ENCODE data around the gene AIFM1.

AIFM1 gene

DNA sequence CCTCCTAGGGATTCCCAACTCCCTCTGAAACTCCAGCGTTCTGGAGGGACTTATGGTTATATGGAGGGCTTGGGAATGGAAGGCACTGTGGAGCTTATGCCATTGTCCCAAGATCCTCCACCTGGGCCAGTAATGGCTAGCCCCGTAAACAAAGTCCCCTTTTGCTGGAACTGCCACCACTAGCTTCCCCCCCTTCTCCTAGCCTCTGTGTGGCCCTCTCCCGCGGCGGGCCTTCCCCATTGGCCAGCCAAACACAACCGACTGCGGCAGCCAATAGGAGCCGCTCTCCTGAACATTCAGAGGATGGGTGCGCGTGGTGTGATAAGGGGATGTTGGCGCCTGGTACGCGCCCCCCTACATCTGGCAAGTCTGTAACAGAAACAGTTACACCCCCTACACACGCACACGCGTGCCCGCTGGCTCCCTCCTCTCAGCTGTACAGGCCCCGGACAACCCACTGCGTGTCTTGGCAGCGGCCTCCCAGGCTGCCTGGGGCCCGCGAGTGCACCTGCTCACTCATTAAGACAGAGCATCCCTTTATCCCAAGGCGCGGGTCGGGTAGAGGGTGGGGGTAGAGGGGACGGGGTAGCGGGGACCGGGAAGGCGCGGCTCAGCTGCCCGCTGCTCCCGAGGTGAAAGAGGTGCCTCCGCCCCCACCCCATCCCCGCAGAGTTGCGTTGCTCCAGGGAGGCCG lies 5.3 kb upstream of the AIFM1 start:
- peak; percentile 34 for DNase-seq (ENCODE audit: low read depth)

GRCh38 chrX:130167040-130167439 lies 1.4 kb upstream of the AIFM1 start:
- DNase-seq (ENCODE audit: low read depth) = no peak

DNA sequence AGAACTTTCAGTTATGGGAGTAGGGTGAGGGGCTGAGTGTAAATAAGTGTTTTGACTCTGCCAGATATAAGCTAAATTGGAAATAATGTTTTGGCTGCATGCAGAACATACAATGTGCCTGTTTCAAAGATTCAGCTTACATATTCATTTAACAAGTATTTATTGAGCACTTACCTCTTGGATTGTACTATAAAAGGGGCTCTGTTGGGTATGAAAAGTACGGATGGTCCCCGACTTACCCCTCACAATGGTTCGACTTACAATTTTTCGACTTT lies 799 bp upstream of the AIFM1 start:
- DNase-seq (ENCODE audit: low read depth) = no peak

DNA sequence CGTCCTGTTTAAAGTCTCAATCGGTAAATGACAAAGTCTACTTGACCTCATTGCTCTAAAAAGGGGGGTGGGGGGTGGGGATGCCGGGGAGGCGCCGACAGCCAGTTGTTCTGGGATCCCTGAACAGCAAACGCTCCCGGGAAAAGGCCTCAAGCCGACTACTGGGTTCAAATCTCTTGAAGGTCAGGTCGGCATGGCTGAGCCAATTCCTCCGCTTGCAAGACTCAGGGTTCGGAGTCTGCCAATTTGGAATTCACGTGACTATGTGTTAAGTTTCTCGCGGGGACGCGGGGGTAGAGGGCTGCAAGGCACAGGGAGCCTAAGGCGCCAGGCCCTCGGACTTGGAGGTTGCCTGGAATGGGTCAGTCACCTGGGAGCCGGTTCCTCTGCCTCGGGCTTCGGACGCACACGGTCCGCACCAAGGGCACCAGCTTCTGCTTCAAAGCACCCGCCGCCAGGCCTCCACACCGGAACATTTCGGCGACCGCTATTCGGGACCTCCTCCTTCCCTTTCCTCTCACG lies 399 bp downstream of the AIFM1 start:
- no peak for DNase-seq (ENCODE audit: low read depth)

DNA sequence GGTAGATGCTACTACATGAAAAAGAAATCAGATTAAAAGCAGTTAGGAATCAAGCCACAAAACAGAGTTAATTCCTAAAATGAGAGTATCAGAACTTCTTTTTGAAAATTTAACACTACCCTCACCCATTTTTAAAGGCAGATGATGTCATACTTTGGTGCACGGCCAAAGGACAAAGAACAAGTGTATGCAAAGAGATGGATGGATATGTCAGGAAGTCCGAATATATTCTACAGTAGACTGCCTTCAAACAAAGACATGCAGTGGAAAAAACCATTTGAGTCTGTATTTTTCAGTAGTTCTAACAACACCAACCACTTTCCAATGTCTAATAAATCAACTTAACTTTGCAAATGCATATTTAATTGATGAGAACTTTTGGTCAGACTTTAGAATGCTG lies 2.2 kb downstream of the AIFM1 start:
- no peak for DNase-seq (ENCODE audit: low read depth)

DNA sequence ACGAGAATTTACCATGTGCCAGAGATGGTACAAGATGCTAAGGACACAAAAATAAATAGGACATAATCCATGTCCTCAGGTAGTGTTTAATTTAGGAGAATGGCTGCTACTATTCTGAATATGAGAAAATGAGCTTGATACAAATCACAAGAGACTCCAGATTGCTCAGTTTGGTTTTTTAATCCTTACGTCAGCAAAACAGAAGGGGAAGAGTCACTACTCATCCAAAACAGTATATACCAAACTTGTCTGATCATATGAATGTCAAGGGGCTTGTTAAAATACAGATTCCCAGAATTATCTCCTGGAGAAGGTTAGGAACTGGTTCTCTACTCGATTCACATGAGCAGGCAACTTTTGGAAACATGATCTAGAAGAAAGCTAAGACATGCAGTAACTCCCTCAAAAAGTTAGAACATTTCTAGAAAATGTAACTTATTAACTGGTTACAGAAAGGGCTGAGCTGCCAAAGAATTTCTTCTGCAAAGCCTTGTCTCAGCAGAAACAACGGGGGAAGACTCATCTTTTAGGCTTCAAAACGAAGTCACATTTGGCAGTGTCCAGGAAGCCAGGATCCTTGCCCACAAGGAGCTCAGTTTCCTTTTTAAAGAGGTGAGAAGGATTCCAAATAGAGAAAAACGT lies 3.4 kb downstream of the AIFM1 start:
- DNase-seq (ENCODE audit: low read depth) = no peak

DNA sequence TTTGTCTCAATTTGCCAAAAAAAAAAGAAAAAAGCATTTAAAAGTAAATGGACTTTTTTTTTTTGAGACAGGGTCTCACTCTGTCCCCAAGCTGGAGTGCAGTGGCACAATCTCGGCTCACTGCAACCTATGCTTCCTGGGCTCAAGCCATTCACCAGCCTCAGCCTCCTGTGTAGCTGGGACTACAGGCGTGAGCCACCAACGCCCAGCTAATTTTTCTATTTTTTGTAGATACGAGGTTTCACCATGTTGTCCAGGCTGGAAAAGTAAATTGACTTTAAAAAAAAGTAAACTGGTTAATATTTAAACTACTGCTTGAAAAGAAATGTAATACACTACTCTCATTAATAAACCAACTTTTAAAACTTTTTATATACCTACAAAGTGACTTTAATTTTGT lies 5.9 kb downstream of the AIFM1 start:
- DNase-seq (ENCODE audit: low read depth) = no peak

DNA sequence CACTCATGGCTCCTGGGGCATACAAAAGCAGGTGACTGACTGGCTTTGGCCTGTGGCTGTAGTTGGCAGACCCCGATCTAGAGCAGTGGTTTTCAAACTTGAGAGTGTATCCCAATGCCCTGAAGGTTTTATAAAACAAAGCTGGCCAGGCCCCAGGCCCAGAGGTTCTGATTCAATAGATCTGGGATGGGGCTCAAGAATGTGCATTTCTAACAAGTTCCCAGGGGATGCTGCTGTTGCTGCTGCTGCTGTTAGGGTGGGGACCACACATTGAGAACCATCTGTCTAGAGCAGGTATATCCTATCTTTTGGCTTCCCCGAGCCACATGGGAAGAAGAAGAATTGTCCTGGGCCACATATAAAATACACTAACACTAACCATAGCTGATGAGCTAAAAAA lies 7.3 kb downstream of the AIFM1 start:
- no peak for DNase-seq (ENCODE audit: low read depth)

DNA sequence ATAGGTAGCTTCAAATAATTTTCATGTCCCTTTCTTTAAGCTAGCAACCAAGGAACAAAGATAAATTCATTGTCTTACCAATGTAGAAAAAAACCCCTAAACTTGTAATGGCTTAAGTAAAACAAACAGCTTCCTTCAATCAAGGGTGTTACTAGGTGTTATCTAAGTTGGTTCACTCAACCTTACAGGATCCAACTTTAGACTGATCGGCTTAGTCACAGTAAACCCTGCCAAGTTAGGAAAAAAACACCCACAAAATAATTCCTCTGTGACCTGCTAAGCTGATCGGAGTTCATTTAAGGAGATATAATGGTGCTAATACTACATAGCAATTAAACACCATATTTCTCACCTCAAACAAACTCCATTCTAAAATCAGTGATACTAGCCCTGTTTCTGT lies 10.1 kb downstream of the AIFM1 start:
- DNase-seq (ENCODE audit: low read depth) = no peak

DNA sequence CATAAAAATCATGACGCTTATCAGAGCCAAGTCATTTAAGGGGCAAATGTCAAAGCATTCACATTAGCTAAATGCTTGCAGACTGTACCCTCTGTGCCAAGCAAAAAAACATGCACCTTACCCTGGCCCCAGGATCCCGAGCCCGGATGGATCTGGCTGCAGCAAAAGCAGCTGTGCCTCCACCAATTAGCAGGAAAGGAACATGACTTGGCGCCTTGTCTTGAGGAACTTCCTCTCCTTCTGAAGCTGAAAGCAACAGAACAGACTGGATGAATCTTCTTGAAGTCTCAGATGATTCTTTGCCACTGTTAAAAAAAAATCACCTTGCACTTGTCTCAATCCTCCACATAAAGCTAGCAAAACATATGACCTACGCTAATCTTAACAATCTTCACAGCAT lies 18.0 kb downstream of the AIFM1 start:
- DNase-seq (ENCODE audit: low read depth) = no peak

GRCh38 chrX:130145123-130145522 lies 20.5 kb downstream of the AIFM1 start:
- DNase-seq (ENCODE audit: low read depth) = no peak

DNA sequence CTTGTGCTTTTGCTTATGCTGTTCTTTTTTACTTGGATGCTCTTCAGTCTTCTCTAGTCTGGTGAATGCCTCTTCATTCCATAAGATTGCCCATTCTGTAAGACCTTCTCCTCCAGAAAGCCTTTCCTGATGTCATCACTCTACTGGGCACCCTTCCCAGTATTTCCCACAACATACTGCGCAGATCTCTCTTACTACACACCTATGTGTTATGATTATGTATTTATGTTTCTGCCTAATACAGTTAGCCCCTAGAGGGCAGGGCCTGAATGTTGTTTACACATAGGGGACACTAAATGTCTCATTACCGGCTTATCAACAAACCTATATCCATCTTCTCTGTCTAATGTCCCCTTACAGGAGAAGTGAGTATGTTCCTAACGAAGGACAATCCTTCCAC lies 21.1 kb downstream of the AIFM1 start:
- no peak for DNase-seq (ENCODE audit: low read depth)

- DNase-seq (ENCODE audit: low read depth) = no peak
Observed at GRCh38 chrX:130139474-130140201, 26.0 kb downstream of the AIFM1 start.

DNA sequence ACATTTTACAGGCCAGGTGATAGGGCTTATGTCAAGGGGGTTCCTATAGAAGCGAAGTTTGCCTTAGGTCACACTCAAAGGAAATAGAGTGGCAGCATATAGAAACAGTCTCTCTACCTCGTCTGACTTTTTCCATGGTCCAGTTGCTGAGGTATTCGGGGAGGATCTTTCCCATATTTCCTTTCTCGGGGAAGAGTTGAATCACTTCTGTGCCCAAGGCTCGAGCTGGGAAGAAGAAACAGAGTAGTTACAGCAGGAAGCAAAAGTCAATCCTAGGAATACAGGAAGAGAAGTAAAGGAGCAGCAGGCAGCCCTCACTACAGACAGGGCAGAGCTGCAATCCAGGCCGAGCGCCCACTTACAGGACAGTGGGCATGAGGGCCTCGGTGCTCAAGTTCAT lies 28.7 kb downstream of the AIFM1 start:
- no peak for DNase-seq (ENCODE audit: low read depth)

DNA sequence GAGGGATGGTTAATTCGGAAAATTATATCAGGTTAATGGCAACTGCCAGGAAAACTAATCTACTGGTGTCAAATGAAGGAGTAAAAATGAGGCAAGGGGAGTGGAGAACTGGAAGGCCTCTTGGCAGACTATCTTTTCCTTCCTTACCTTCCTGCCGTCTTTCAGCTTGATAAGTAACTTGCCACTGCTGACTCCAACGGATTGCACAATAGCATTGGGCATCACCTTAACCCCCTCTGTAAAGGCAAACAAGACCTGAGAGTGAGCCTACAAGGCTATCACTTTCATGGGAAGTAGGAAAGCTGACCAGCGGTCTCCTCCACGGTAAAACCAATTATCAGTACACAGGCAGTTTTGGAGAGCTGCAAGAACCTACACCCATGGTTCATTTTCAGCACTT lies 29.1 kb downstream of the AIFM1 start:
- DNase-seq (ENCODE audit: low read depth) = no peak

GRCh38 chrX:130130990-130131389 lies 34.7 kb downstream of the AIFM1 start:
- DNase-seq (ENCODE audit: low read depth) = no peak

DNA sequence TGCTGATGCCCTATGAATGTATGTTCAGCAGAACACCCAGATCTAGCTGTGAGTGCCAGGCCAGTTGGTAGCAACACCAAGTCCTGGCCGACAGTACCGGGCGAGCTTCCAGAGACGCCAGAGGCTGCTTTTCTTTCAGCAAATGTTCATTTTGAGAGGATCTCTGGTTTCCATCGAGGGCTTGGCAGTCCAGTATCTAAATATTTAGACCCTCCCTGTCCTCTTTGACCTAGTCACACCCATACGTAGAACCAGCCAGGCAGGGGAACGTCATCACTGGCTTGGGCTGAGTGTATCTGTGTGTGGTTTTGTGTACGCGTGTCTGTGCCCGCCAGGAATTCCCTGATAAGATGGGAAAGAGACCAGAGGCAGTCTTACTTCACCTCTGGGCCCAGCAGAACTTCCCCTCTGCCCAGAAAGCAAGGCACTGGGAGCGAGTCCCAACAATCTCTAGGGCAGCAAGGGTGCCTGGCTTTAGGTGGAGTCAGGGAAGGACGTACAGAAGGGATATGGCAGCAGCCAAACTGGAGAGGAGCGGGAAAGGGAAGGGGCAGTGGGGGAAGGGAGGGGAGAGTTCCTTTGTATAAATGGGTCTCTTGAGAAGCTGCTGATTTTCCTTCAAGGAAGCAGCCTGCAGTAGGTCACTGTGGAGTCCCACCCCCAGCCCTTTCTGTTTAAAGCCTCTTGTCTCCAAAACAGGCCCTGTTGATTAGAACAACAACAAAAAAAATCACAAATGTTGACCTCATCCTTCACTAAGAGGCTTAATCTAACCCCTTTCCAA lies 40.4 kb downstream of the AIFM1 start:
- DNase-seq (ENCODE audit: low read depth) = no peak

DNA sequence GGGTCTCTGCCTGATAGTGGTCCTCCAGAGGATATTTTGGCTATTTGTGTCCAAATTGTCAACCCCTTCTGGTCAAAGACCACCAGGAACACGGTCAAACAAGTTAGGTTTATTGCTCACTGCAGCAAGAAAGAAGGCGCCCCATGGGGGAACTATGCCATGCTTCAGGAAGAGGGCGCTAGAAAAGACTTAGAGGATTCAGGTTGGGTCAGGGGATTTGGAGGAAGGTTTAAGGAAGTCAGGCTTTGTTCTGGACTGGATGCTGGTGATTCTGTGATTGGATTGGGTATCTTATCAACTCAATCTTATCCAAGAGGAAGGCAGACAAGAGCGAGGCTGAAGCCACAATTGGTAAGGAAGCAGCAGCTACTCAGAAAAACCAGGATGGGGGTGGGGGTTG lies 41.1 kb downstream of the AIFM1 start:
- no peak for DNase-seq (ENCODE audit: low read depth)

DNA sequence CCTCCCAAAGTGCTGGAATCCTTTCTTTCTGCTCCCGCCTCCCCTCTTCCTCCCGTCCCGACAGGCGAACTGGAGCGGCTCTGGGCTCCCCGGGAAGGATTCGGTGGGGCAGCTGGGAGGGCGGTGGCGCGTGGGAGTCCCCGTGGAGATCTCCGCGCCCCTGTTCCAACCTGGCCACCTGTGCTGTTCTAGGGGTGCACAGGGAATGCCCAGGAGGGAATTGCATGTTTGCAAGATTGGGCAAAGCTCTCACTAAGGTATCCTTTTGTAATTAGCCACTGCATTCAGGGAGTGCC lies 44.2 kb downstream of the AIFM1 start:
- no peak for DNase-seq (ENCODE audit: low read depth)

DNA sequence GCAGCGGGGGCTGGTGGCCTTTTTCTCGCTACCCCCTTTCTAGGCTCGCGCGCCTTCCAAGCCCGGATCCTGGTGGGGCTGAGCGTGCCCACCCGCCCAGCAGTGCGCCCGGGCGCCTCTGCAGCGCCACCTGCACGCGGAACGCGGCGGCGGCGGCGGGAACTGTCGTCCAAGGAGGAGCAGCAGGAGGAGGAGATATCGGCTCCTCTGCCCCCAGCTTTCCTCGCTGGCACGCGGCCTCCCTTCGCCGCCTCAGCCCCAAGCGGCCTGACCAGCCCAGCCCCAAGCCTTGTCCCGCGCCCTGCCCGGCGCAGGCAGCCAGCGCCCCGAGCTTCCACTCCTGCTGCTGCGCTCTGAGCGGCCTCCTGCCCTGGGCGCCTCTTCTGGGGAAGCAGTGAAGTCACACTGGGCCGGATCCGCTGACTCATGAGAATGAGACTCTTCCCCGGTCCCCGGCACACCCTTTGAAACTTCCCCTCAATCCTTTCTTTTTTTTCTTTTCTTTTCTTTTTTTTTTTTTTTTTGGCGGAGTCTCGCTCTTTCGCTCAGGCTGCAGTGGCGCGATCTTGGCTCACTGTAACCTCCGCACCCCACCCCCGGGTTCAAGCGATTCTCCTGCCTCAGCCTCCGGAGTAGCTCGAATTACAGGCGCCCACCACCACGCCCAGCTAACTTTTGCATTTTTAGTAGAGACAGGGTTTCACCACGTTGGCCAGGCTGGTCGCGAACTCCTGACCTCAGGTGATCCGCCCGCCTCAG lies 44.7 kb downstream of the AIFM1 start:
- peak; percentile 43 for DNase-seq (ENCODE audit: low read depth)

- no peak for DNase-seq (ENCODE audit: low read depth)
Observed at GRCh38 chrX:130120321-130120731, 45.3 kb downstream of the AIFM1 start.

DNA sequence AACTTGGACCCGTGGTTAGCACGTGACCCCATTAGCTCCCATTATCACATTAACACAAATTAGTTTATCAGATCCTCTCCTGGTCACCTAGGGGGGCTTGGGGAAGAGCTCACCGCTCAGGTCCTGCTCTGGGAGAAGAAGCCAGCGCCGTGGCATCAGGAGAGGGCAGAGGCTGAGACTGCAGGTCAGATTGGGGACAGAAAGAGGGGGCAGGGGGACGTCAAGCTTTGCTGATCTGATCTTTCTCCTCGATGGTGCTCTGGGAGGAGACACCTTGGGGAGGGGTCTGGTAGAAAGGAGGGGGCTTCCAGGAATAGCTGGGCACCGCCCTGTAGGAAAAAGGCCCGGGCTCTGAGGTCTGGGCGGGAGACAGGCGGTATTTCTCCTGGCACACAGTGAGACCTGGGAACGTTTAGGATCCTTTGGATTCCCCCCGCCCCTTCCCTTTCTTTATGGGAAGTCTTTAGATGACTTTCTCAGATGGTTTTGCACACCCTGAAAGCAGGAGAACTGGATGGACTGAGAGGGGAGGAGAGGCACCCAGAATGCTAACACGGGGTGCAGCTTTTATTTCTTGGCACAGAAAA lies 46.2 kb downstream of the AIFM1 start:
- DNase-seq (ENCODE audit: low read depth) = no peak

Measured in stimulated activated CD8-positive, alpha-beta memory T cell treated with anti-CD3 and anti-CD28 coated beads, Interleukin-4, amount 100 ng/mL, for 24 hours (primary cell).